ENCODE data around the gene ITIH4.

ITIH4 gene

GRCh38 chr3:52830535-52831258 lies at the start of gene ITIH4:
ITIH4 (minus strand) TSS chr3:52830672; CDS start chr3:52830642, 30 bp downstream.
- DNase-seq = no peak

- no peak for DNase-seq
Observed at GRCh38 chr3:52880047-52880446, 49.6 kb upstream of the ITIH4 start.

- DNase-seq = no peak
Observed at GRCh38 chr3:52879581-52879980, 49.1 kb upstream of the ITIH4 start.

GRCh38 chr3:52879090-52879489 lies 48.6 kb upstream of the ITIH4 start:
- no peak for DNase-seq

GRCh38 chr3:52877085-52877484 lies 46.6 kb upstream of the ITIH4 start:
- no peak for DNase-seq

- DNase-seq = no peak
Observed at GRCh38 chr3:52874864-52875587, 44.6 kb upstream of the ITIH4 start.

- DNase-seq = no peak
Observed at GRCh38 chr3:52874160-52874701, 43.8 kb upstream of the ITIH4 start.

GRCh38 chr3:52873433-52874159 lies 43.1 kb upstream of the ITIH4 start:
- no peak for DNase-seq

- no peak for DNase-seq
Observed at GRCh38 chr3:52872245-52872644, 41.8 kb upstream of the ITIH4 start.

GRCh38 chr3:52871761-52872160 lies 41.3 kb upstream of the ITIH4 start:
- DNase-seq = no peak

- DNase-seq = no peak
Observed at GRCh38 chr3:52870471-52870870, 40.0 kb upstream of the ITIH4 start.

GRCh38 chr3:52866427-52866826 lies 36.0 kb upstream of the ITIH4 start:
- DNase-seq = no peak

- DNase-seq = no peak
Observed at GRCh38 chr3:52865994-52866393, 35.5 kb upstream of the ITIH4 start.

- DNase-seq = no peak
Observed at GRCh38 chr3:52860424-52860768, 29.9 kb upstream of the ITIH4 start.

GRCh38 chr3:52859686-52860423 lies 29.4 kb upstream of the ITIH4 start:
- no peak for DNase-seq

- DNase-seq = no peak
Observed at GRCh38 chr3:52857864-52858263, 27.4 kb upstream of the ITIH4 start.

- DNase-seq = no peak
Observed at GRCh38 chr3:52857133-52857532, 26.7 kb upstream of the ITIH4 start.

- DNase-seq = no peak
Observed at GRCh38 chr3:52856666-52857065, 26.2 kb upstream of the ITIH4 start.

GRCh38 chr3:52854013-52854412 lies 23.5 kb upstream of the ITIH4 start:
- no peak for DNase-seq

- no peak for DNase-seq
Observed at GRCh38 chr3:52852419-52852818, 21.9 kb upstream of the ITIH4 start.

- peak; percentile 45 to 57 for DNase-seq
Observed at GRCh38 chr3:52851348-52851747, 20.9 kb upstream of the ITIH4 start.

- DNase-seq = no peak
Observed at GRCh38 chr3:52849656-52850055, 19.2 kb upstream of the ITIH4 start.

- no peak for DNase-seq
Observed at GRCh38 chr3:52848617-52849016, 18.1 kb upstream of the ITIH4 start.
